Keratinocyte (primary cell): ENCODE data around the gene RERE. TPM values are rescaled to one million over a fixed set of nuclear protein-coding genes. Genes with fewer than 3 reads are reported as not detected.
A peak's percentile ranks its signal among the peaks of the same experiment; 100 is the strongest.

Experiments used
- DNase-seq: peaks from one replicate; pipeline ENCODE4 v3.0.0-alpha.2; 2011; ENCODE audit warnings: low read depth, missing footprints, low spot score
- FAIRE-seq: peaks from 2 replicates; lab custom pipeline; 2011; peaks lifted over from hg19 to GRCh38; lab: Jason Lieb, UNC
- H2AFZ ChIP-seq: 2 replicates; pipeline ENCODE4 v1.6.0; 2012; ENCODE audit warnings: low read length, control low read depth, inconsistent platforms; ENCODE audit not compliant: control insufficient read depth
- H3K27ac ChIP-seq: 2 replicates; pipeline ENCODE4 v1.5.1; 2011; ENCODE audit warnings: low read length; ENCODE audit not compliant: control insufficient read depth, insufficient read depth
- H3K27me3 ChIP-seq: 3 replicates; pipeline ENCODE4 v1.6.0; 2011; ENCODE audit warnings: low read length; ENCODE audit not compliant: control insufficient read depth, insufficient read depth; ENCODE audit errors: extremely low read depth
- H3K36me3 ChIP-seq, 2 experiments: 2 replicates in 1 of 2; 3 replicates in 1 of 2; pipeline ENCODE4 v1.5.1; 2011; ENCODE audit warnings: low read length in 2 of 2, mild to moderate bottlenecking in 1 of 2; ENCODE audit not compliant: control insufficient read depth in 2 of 2, insufficient read depth in 2 of 2; ENCODE audit errors: extremely low read depth in 1 of 2
- H3K4me1 ChIP-seq: 3 replicates; pipeline ENCODE4 v1.5.1; 2011; ENCODE audit warnings: low read length; ENCODE audit not compliant: control insufficient read depth, insufficient read depth; ENCODE audit errors: extremely low read depth
- H3K4me2 ChIP-seq: 3 replicates; pipeline ENCODE4 v1.6.0; 2011; ENCODE audit warnings: low read depth, low read length; ENCODE audit not compliant: control insufficient read depth, insufficient read depth; ENCODE audit errors: extremely low read depth
- H3K4me3 ChIP-seq, 3 experiments: fragments of 200-600 bp in 1 of 3; sonication (generic) in 1 of 3; 2 replicates in 2 of 3; 3 replicates in 1 of 3; pipeline ENCODE4 v1.5.1; 2011 to 2016; ENCODE audit warnings: low read length in 3 of 3, mild to moderate bottlenecking in 3 of 3, control low read depth in 2 of 3, inconsistent platforms in 1 of 3, low read depth in 1 of 3, mixed read lengths in 1 of 3, mixed run types in 1 of 3, moderate library complexity in 1 of 3; ENCODE audit not compliant: control insufficient read depth in 2 of 3, insufficient read depth in 2 of 3; ENCODE audit errors: extremely low read depth in 1 of 3
- H3K79me2 ChIP-seq: 2 replicates; pipeline ENCODE4 v1.6.0; 2012; ENCODE audit warnings: low read length; ENCODE audit not compliant: control insufficient read depth, insufficient read depth
- H3K9ac ChIP-seq: 3 replicates; pipeline ENCODE4 v1.6.0; 2011; ENCODE audit warnings: low read length; ENCODE audit not compliant: control insufficient read depth, insufficient read depth; ENCODE audit errors: extremely low read depth
- H3K9me1 ChIP-seq: 3 replicates; pipeline ENCODE4 v1.6.0; 2011; ENCODE audit warnings: low read length; ENCODE audit not compliant: control insufficient read depth, insufficient read depth; ENCODE audit errors: extremely low read depth
- H3K9me3 ChIP-seq: 2 replicates; pipeline ENCODE4 v1.5.1; 2012; ENCODE audit warnings: low read depth, low read length; ENCODE audit not compliant: control insufficient read depth
- H4K20me1 ChIP-seq: 3 replicates; pipeline ENCODE4 v1.6.0; 2011; ENCODE audit warnings: low read length; ENCODE audit not compliant: control insufficient read depth, insufficient read depth; ENCODE audit errors: extremely low read depth
- CTCF ChIP-seq, 3 experiments: IDR thresholded peaks in 1 of 3; conservative IDR thresholded peaks in 1 of 3; optimal IDR thresholded peaks in 1 of 3; 2 replicates in 2 of 3; 3 replicates in 1 of 3; pipeline versions ENCODE3 to v1.5.1; 2011; ENCODE audit warnings: low read length in 3 of 3, mild to moderate bottlenecking in 3 of 3, moderate library complexity in 2 of 3, control low read depth in 1 of 3, inconsistent platforms in 1 of 3; ENCODE audit not compliant: insufficient read depth in 2 of 3; ENCODE audit errors: extremely low read depth in 1 of 3
- EZH2 ChIP-seq: IDR thresholded peaks from one replicate; pipeline ENCODE4 v1.6.1; 2012; ENCODE audit warnings: inconsistent platforms, mild to moderate bottlenecking, low read length, moderate library complexity
- dilution Hi-C: fragments of 300-500 bp; cut with MboI; formaldehyde crosslinking; loops from one replicate; pipeline ENCODE4 v1.7.0; 2020; ENCODE audit warnings: low sequenced_read_pairs; ENCODE audit not compliant: extremely low pct_ligation_motif_present
- polyA plus RNA-seq, 5 experiments: library from polyadenylated mRNA; depleted of rRNA in 3 of 5; stranded (reverse) in 3 of 5; stranded (forward) in 1 of 5; unstranded in 1 of 5; fragments of >200 nt; gene quantifications; 1 replicate in 1 of 5; 2 replicates in 3 of 5; 3 replicates in 1 of 5; pipeline versions ENCODE4 v1.2.1 to v1.2.3, GENCODE V29; 2011 to 2012; ENCODE audit warnings: missing spikeins in 2 of 5, low read depth in 1 of 5, low replicate concordance in 1 of 5

RERE gene
- polyA plus RNA-seq, 1 donor (not counting 4 experiments of a cell fraction or from before 2014, with no cell fraction given): 3.8 TPM

- peak overlapping the region; percentile 39 to 88 (median 72) for H3K4me3 ChIP-seq
- H3K9ac ChIP-seq: peak overlapping the region; percentile 89
- peaks cover 39% of the 10 kb centered on the region for H3K4me1 ChIP-seq
- H3K4me2 ChIP-seq: peak overlapping the region; percentile 97
- no peaks in the 10 kb centered on the region for H3K36me3 ChIP-seq
- H3K27ac ChIP-seq: peak overlapping the region; percentile 87
- FAIRE-seq: peak; percentile 90
- no peaks in the 10 kb centered on the region for H3K27me3 ChIP-seq
- H4K20me1 ChIP-seq: no peaks in the 10 kb centered on the region
- TF ChIP-seq CTCF (optimal IDR thresholded peaks at IDR 0.05 in 1 of 3, IDR thresholded peaks at IDR 0.05 in 1 of 3, conservative IDR thresholded peaks at IDR 0.05 in 1 of 3; ENCODE audit: extremely low read depth in 1 of 3, insufficient read depth in 2 of 3, low read length in 3 of 3): no peak
- TF ChIP-seq EZH2: no peak
- DNase-seq: peak; percentile 44
- H3K79me2 ChIP-seq: peaks cover 8% of the 10 kb centered on the region
- peak overlapping the region; percentile 77 for H2AFZ ChIP-seq
- dilution Hi-C loops: no loop called here
- no peaks in the 10 kb centered on the region for H3K9me3 ChIP-seq
- H3K9me1 ChIP-seq: no peaks in the 10 kb centered on the region
Observed at GRCh38 chr1:8525558-8526275, 291.7 kb downstream of the RERE start.

GRCh38 chr1:8525216-8525557, 292.3 kb downstream of the RERE start:
- dilution Hi-C loops: no loop called here
- Histone ChIP-seq H2AFZ (peak overlapping the region; percentile 77), H3K79me2 (peaks cover 8% of the 10 kb centered on the region), H4K20me1 (no peaks in the 10 kb centered on the region), H3K4me3 (peak overlapping the region; percentile 39 to 88 (median 72)), H3K9me1 (no peaks in the 10 kb centered on the region), H3K9me3 (no peaks in the 10 kb centered on the region), H3K27ac (peak overlapping the region; percentile 87), H3K4me2 (peak overlapping the region; percentile 97), H3K4me1 (peaks cover 44% of the 10 kb centered on the region), H3K36me3 (no peaks in the 10 kb centered on the region), H3K9ac (peak overlapping the region; percentile 89), H3K27me3 (no peaks in the 10 kb centered on the region)
- no peak for FAIRE-seq
- no peak for DNase-seq
- no peak for TF ChIP-seq CTCF (optimal IDR thresholded peaks at IDR 0.05 in 1 of 3, IDR thresholded peaks at IDR 0.05 in 1 of 3, conservative IDR thresholded peaks at IDR 0.05 in 1 of 3; ENCODE audit: extremely low read depth in 1 of 3, insufficient read depth in 2 of 3, low read length in 3 of 3)
- no peak for TF ChIP-seq EZH2
